ENCODE data around the gene KCNG2.
"Not testable (repeated sequence)": the region's sequence is repeated elsewhere in the genome, so short reads cannot be mapped to it uniquely, and the experiment has no call there.

The KCNG2 gene

DNA sequence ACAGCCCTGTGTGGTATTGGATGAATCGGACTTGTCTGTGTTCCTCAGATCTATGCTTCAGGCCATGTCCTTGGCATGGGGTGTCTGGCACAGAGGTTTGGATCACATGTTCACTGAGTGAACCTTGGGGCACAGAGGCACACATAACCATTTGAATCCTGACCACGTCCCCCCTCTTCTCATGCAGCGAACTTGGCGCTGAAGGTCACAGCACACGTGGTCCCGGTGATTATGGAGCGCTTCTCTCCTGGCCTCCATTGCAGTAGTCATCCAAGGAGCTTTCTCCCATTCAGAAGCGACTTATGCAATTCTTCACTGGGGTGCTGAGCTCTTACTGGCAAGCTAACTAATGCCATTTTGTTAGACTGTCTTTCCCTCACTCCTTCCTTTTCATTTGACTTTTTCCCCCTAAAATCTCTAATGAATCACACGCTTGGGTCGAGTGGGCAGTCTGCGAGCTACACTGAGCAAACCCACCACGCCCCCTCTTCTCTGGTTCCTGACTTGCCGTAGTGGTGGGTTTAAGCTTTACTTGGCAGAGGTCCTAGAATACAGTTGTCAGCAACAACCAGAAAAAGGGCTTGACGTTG is 59.4 kb downstream of the KCNG2 start:
- peaks cover 2% of the 10 kb centered on the region for H3K36me3 Mint-ChIP-seq
- H3K4me3 Mint-ChIP-seq = no peak overlapping the region
- H3K27me3 Mint-ChIP-seq = peaks cover 5% of the 10 kb centered on the region
- H3K27ac Mint-ChIP-seq = no peak overlapping the region
- no peaks in the 10 kb centered on the region for H3K4me1 Mint-ChIP-seq
- peaks cover 8% of the 10 kb centered on the region for H3K9me3 Mint-ChIP-seq

DNA sequence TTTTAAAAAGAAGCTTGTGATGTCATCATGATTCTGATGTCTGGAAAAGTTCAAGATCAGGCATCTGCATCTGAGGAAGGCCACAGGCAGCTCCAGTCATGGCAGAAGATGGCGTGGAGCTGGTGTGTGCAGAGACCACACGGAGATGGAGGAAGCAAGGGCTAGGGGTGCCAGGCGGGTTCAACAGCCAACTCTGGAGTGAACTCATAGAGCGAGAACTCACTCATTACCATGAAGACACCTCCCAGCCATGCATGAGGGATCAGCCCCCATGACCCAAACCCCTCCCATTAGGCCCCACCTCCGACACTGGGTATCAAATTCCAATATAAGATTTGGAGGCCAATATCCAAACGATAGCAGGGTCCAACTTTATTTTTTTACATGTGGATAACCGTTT is 61.6 kb downstream of the KCNG2 start:
- peaks cover 2% of the 10 kb centered on the region for H3K36me3 Mint-ChIP-seq
- peaks cover 5% of the 10 kb centered on the region for H3K27me3 Mint-ChIP-seq
- H3K4me3 Mint-ChIP-seq = no peak overlapping the region
- no peak overlapping the region for H3K27ac Mint-ChIP-seq
- peaks cover 8% of the 10 kb centered on the region for H3K9me3 Mint-ChIP-seq
- H3K4me1 Mint-ChIP-seq = no peaks in the 10 kb centered on the region

- Mint-ChIP-seq H3K4me3 (no peak overlapping the region), H3K36me3 (peaks cover 2% of the 10 kb centered on the region), H3K9me3 (peaks cover 8% of the 10 kb centered on the region), H3K27me3 (peaks cover 2% of the 10 kb centered on the region), H3K27ac (no peak overlapping the region), H3K4me1 (no peaks in the 10 kb centered on the region)
Measured at GRCh38 chr18:79861687-79862086, 63.9 kb downstream of the KCNG2 start.

- H3K4me3 Mint-ChIP-seq = no peak overlapping the region
- H3K27me3 Mint-ChIP-seq = peaks cover 2% of the 10 kb centered on the region
- peaks cover 8% of the 10 kb centered on the region for H3K9me3 Mint-ChIP-seq
- H3K4me1 Mint-ChIP-seq = no peaks in the 10 kb centered on the region
- H3K27ac Mint-ChIP-seq = no peak overlapping the region
- H3K36me3 Mint-ChIP-seq = peaks cover 2% of the 10 kb centered on the region
Measured at GRCh38 chr18:79862562-79862961, 64.8 kb downstream of the KCNG2 start.

- peaks cover 2% of the 10 kb centered on the region for H3K36me3 Mint-ChIP-seq
Measured at GRCh38 chr18:79863161-79864005, 65.6 kb downstream of the KCNG2 start.

GRCh38 chr18:79864006-79864725 is 66.4 kb downstream of the KCNG2 start:
- Mint-ChIP-seq H3K36me3 (peaks cover 2% of the 10 kb centered on the region), H3K27me3 (peaks cover 2% of the 10 kb centered on the region), H3K9me3 (peaks cover 8% of the 10 kb centered on the region), H3K27ac (no peak overlapping the region), H3K4me1 (no peaks in the 10 kb centered on the region), H3K4me3 (no peak overlapping the region)

More at GRCh38 chr18:79863161-79864005, 65.6 kb downstream of the KCNG2 start:
- H3K9me3 Mint-ChIP-seq = peaks cover 8% of the 10 kb centered on the region
- H3K4me1 Mint-ChIP-seq = no peaks in the 10 kb centered on the region
- no peak overlapping the region for H3K4me3 Mint-ChIP-seq
- peaks cover 2% of the 10 kb centered on the region for H3K27me3 Mint-ChIP-seq
- H3K27ac Mint-ChIP-seq = no peak overlapping the region

- H3K9me3 Mint-ChIP-seq, H3K4me1 Mint-ChIP-seq, H3K27ac Mint-ChIP-seq: not testable (repeated sequence)
Measured at GRCh38 chr18:79864955-79865354, 67.2 kb downstream of the KCNG2 start.

DNA sequence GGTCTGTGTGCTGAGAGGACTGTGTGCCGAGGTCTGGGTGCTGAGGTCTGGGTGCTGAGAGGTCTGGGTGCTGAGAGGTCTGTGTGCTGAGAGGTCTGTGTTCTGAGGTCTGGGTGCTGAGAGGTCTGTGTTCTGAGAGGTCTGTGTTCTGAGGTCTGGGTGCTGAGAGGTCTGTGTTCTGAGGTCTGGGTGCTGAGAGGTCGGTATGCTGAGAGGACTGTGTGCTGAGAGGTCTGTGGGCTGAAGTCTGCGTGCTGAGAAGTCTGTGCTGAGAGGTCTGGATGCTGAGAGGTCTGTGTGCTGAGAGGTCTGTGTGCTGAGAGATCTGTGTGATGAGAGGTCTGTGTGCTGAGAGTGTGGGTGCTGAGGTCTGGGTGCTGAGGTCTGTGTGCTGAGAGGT is 68.2 kb downstream of the KCNG2 start:
- H3K27me3 Mint-ChIP-seq, H3K4me1 Mint-ChIP-seq, H3K36me3 Mint-ChIP-seq, H3K27ac Mint-ChIP-seq, H3K4me3 Mint-ChIP-seq, H3K9me3 Mint-ChIP-seq: not testable (repeated sequence)

More at GRCh38 chr18:79864955-79865354, 67.2 kb downstream of the KCNG2 start:
- H3K36me3 Mint-ChIP-seq, H3K4me3 Mint-ChIP-seq, H3K27me3 Mint-ChIP-seq: not testable (repeated sequence)

- Mint-ChIP-seq H3K36me3 (peaks cover 1% of the 10 kb centered on the region), H3K9me3 (peaks cover 2% of the 10 kb centered on the region), H3K4me1 (no peaks in the 10 kb centered on the region), H3K27ac (no peak overlapping the region), H3K4me3 (no peak overlapping the region), H3K27me3 (no peaks in the 10 kb centered on the region)
Measured at GRCh38 chr18:79866889-79867574, 69.3 kb downstream of the KCNG2 start.

DNA sequence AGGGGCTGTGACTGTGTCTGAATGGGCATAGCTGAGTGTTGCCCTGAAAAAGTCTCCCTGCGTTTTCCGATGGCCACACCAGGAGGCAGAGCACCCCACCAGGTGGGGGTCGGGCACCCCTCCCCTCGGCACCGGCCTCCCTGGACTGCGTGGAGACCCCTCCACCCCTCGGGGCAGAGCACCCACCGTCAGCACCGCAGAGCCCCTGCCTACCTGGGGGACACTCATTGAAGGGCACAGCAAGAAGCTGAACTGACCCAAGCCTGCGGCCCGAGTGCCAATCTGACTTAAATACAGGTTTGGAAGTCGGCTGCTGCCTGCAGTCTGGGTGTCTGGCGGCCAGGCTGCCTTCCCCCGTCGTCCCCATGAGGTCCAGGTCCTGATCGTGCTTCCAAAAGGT is 69.9 kb downstream of the KCNG2 start:
- Mint-ChIP-seq H3K9me3 (no peaks in the 10 kb centered on the region), H3K36me3 (no peaks in the 10 kb centered on the region), H3K4me1 (no peaks in the 10 kb centered on the region), H3K27ac (no peak overlapping the region), H3K4me3 (no peak overlapping the region), H3K27me3 (peaks cover 1% of the 10 kb centered on the region)

DNA sequence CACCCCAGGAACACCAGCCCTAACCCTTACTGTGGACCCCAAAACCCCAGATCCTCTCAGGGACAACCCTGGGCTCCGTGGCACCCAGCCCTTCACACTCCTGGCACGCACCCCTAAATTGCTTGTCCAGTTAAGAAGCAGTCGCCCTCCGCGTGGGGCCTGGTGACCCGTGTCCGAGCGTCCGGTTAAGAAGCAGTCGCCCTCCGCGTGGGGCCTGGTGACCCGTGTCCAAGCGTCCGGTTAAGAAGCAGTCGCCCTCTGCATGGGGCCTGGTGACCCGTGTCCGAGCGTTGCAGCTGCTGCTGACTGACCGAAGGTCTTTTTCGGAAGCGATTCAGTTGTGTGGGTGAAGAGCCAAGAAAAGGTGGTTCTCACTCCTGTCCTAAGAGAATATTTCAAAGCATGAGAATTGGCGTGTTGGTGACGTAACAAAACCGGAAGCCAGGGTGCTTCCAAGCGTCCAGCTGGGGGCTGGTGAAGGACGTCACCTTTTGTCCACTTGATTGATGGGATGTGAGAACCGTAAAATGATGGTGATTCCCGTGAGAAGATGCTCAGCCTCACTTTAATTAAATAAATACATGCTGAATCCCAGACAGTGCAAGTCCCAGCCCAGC is 70.5 kb downstream of the KCNG2 start:
- Mint-ChIP-seq H3K4me1 (no peaks in the 10 kb centered on the region), H3K4me3 (no peak overlapping the region), H3K27ac (no peak overlapping the region), H3K27me3 (peaks cover 1% of the 10 kb centered on the region), H3K36me3 (no peaks in the 10 kb centered on the region), H3K9me3 (no peaks in the 10 kb centered on the region)

DNA sequence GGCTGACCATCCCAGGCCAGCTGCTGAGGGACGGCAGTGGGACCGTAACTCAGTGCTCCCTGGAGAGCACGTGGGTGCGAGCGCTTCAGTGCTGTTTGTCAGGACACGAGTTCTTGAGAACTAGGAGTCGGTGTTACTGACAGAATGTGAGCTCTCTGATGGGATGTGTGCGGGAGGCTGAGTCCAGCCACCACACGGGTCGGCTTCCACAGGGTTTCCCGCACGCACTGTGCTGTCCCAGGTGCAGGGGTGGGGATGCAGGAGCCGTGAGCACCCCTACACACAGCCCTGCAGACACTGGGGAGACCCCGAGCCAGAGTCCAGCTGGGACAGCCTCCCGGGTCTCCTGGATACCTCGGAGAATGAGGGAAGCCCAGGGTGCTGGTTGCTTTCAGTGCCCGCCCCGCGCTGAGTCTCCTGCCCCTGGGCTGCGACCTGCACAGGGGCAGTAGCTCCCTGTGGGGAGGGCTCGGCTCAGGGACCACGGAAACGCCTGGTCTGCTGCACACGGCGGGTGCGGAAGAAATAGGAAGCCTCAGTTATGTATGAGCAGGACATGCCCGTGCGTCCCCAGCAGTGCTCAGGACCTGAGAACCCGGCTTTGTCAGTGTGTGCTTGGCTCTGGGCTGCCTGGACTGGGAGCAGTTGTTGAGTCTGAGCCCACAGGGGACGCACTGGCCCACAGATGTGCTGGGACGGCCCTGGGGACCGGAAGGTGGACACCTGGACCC is 71.2 kb downstream of the KCNG2 start:
- Mint-ChIP-seq H3K4me1 (no peaks in the 10 kb centered on the region), H3K27ac (no peak overlapping the region), H3K36me3 (no peaks in the 10 kb centered on the region), H3K27me3 (peaks cover 1% of the 10 kb centered on the region), H3K4me3 (no peak overlapping the region), H3K9me3 (no peaks in the 10 kb centered on the region)

DNA sequence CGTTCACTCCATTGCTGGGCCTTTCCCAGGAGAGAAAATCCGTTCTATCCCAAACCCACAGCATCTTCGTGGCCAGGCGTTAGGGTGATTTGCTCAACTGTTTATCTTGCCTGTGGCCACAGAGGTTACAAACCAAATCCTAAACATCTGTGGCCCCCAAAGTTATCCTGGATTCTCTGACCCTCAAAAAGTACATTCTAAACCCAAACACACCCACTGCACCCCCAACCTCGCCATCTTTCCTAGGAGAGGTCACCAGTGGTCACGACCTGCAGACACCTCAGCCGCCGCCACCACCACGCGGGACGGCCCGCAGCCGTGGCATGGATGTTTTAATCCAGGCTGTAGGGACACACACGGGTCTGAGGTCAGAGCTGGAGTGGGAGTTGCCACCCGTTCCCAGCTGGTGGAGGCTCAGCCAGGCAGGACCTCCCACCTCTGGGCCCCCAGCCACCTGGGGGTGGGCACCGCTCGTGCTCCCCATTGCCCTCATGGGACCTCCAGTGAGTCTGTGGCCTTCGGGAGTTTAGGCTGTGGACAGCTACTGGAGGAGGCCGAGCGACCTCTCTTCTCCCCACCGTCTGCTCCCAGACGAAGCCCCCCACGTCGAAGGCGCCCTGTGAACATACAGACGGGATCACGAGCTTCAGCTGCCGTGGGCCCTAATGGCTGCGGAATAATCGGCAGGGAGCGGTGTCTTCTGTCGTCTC is 72.0 kb downstream of the KCNG2 start:
- no peaks in the 10 kb centered on the region for H3K9me3 Mint-ChIP-seq
- peaks cover 1% of the 10 kb centered on the region for H3K27me3 Mint-ChIP-seq
- H3K4me1 Mint-ChIP-seq = no peaks in the 10 kb centered on the region
- H3K36me3 Mint-ChIP-seq = no peaks in the 10 kb centered on the region
- H3K27ac Mint-ChIP-seq = no peak overlapping the region
- H3K4me3 Mint-ChIP-seq = no peak overlapping the region

GRCh38 chr18:79870301-79871025 is 72.7 kb downstream of the KCNG2 start:
- Mint-ChIP-seq H3K27me3 (peaks cover 1% of the 10 kb centered on the region), H3K4me3 (no peak overlapping the region), H3K9me3 (no peaks in the 10 kb centered on the region), H3K36me3 (no peaks in the 10 kb centered on the region), H3K27ac (no peak overlapping the region), H3K4me1 (no peaks in the 10 kb centered on the region)
